Fibroblast of peridontal ligament (primary cell): Measurements from ENCODE around the gene WBP2NL.
A peak's percentile ranks its signal among the peaks of the same experiment; 100 is the strongest.

Experiments
- DNase-seq: peaks from one replicate; pipeline ENCODE4 v3.0.0-alpha.2; 2010; ENCODE audit errors: extremely low read depth

The WBP2NL gene

GRCh38 chr22:42072606-42073330 is 74.2 kb downstream of the WBP2NL start:
- no peak for DNase-seq

GRCh38 chr22:42073621-42074041 is 75.0 kb downstream of the WBP2NL start:
- DNase-seq: no peak

- peak; percentile 36 for DNase-seq
Measured at GRCh38 chr22:42074132-42074811, 75.7 kb downstream of the WBP2NL start, which contains the start of gene PHETA2. Gene PHETA2, plus strand, starts transcription at chr22:42074248. Its CDS starts 3,046 bp downstream, at chr22:42077294.

- no peak for DNase-seq
Measured at GRCh38 chr22:42074846-42075676, 76.5 kb downstream of the WBP2NL start.

- DNase-seq: no peak
Measured at GRCh38 chr22:42076764-42077485, 78.3 kb downstream of the WBP2NL start.

GRCh38 chr22:42077486-42078125 is 79.0 kb downstream of the WBP2NL start:
- DNase-seq: no peak
